ENCODE data around the gene PITPNC1.

Gene PITPNC1

GRCh38 chr17:67526700-67527099 is 149.6 kb downstream of the PITPNC1 start:
- no peak overlapping the region for H3K27ac ChIP-seq
- no peak overlapping the region for H3K9ac ChIP-seq
- H3K9me3 ChIP-seq (ENCODE audit: control insufficient read depth, low read length) = no peaks in the 10 kb centered on the region

GRCh38 chr17:67528751-67529436 is 151.8 kb downstream of the PITPNC1 start:
- no peak for TF ChIP-seq CTCF (IDR thresholded peaks at IDR 0.05)
- H3K36me3 ChIP-seq (ENCODE audit: control insufficient read depth, insufficient read depth, low read length) = no peaks in the 10 kb centered on the region

More at GRCh38 chr17:67526700-67527099, 149.6 kb downstream of the PITPNC1 start:
- Histone ChIP-seq H3K4me1 (peaks cover 4% of the 10 kb centered on the region), H3K36me3 (ENCODE audit: control insufficient read depth, insufficient read depth, low read length) (no peaks in the 10 kb centered on the region), H3K4me2 (ENCODE audit: low read length) (no peak overlapping the region), H3K79me2 (no peaks in the 10 kb centered on the region), H3K27me3 (ENCODE audit: control insufficient read depth, insufficient read depth, low read length) (no peaks in the 10 kb centered on the region), H3K4me3 (ENCODE audit: low read depth, low read length) (no peak overlapping the region), H2AFZ (no peak overlapping the region)
- no peak for TF ChIP-seq CTCF (IDR thresholded peaks at IDR 0.05)

GRCh38 chr17:67531291-67531690 is 154.2 kb downstream of the PITPNC1 start:
- no peaks in the 10 kb centered on the region for H3K36me3 ChIP-seq (ENCODE audit: control insufficient read depth, insufficient read depth, low read length)
- no peak overlapping the region for H3K4me2 ChIP-seq (ENCODE audit: low read length)
- no peak overlapping the region for H3K4me3 ChIP-seq (ENCODE audit: low read depth, low read length)
- no peaks in the 10 kb centered on the region for H3K79me2 ChIP-seq
- H3K27ac ChIP-seq = no peak overlapping the region
- no peaks in the 10 kb centered on the region for H3K27me3 ChIP-seq (ENCODE audit: control insufficient read depth, insufficient read depth, low read length)
- no peaks in the 10 kb centered on the region for H3K4me1 ChIP-seq
- no peak overlapping the region for H2AFZ ChIP-seq
- H3K9me3 ChIP-seq (ENCODE audit: control insufficient read depth, low read length) = no peaks in the 10 kb centered on the region
- H3K9ac ChIP-seq = no peak overlapping the region
- no peak for TF ChIP-seq CTCF (IDR thresholded peaks at IDR 0.05)

More at GRCh38 chr17:67528751-67529436, 151.8 kb downstream of the PITPNC1 start:
- peak overlapping the region; percentile 74 for H2AFZ ChIP-seq
- no peaks in the 10 kb centered on the region for H3K4me1 ChIP-seq
- no peak overlapping the region for H3K4me3 ChIP-seq (ENCODE audit: low read depth, low read length)
- no peaks in the 10 kb centered on the region for H3K9me3 ChIP-seq (ENCODE audit: control insufficient read depth, low read length)
- no peaks in the 10 kb centered on the region for H3K27me3 ChIP-seq (ENCODE audit: control insufficient read depth, insufficient read depth, low read length)
- no peak overlapping the region for H3K9ac ChIP-seq
- no peaks in the 10 kb centered on the region for H3K79me2 ChIP-seq
- no peak overlapping the region for H3K4me2 ChIP-seq (ENCODE audit: low read length)
- H3K27ac ChIP-seq = peak overlapping the region; percentile 24

- H3K79me2 ChIP-seq = no peaks in the 10 kb centered on the region
- no peak overlapping the region for H3K4me3 ChIP-seq (ENCODE audit: low read depth, low read length)
- no peak overlapping the region for H3K4me2 ChIP-seq (ENCODE audit: low read length)
- H3K9me3 ChIP-seq (ENCODE audit: control insufficient read depth, low read length) = no peaks in the 10 kb centered on the region
- no peaks in the 10 kb centered on the region for H3K4me1 ChIP-seq
- H3K27ac ChIP-seq = no peak overlapping the region
- TF ChIP-seq CTCF (IDR thresholded peaks at IDR 0.05) = no peak
- H3K9ac ChIP-seq = no peak overlapping the region
- H3K36me3 ChIP-seq (ENCODE audit: control insufficient read depth, insufficient read depth, low read length) = no peaks in the 10 kb centered on the region
- H2AFZ ChIP-seq = no peak overlapping the region
- no peaks in the 10 kb centered on the region for H3K27me3 ChIP-seq (ENCODE audit: control insufficient read depth, insufficient read depth, low read length)
These were observed 155.3 kb downstream of the PITPNC1 start for GRCh38 chr17:67532326-67532871.

- Histone ChIP-seq H3K9ac (no peak overlapping the region), H3K9me3 (ENCODE audit: control insufficient read depth, low read length) (no peaks in the 10 kb centered on the region), H3K36me3 (ENCODE audit: control insufficient read depth, insufficient read depth, low read length) (no peaks in the 10 kb centered on the region), H3K4me3 (ENCODE audit: low read depth, low read length) (no peak overlapping the region), H3K27me3 (ENCODE audit: control insufficient read depth, insufficient read depth, low read length) (no peaks in the 10 kb centered on the region), H3K4me2 (ENCODE audit: low read length) (no peak overlapping the region), H3K79me2 (no peaks in the 10 kb centered on the region), H3K4me1 (no peaks in the 10 kb centered on the region), H3K27ac (no peak overlapping the region), H2AFZ (no peak overlapping the region)
- no peak for TF ChIP-seq CTCF (IDR thresholded peaks at IDR 0.05)
These were observed 157.9 kb downstream of the PITPNC1 start for GRCh38 chr17:67534941-67535340.
